GM18505 (cell line): ENCODE results near the gene ANTXRL.
"Not testable (repeated sequence)": the region's sequence is repeated elsewhere in the genome, so short reads cannot be mapped to it uniquely, and the experiment has no call there.

Experiments
- ATAC-seq: cut with Tn5 transposase; IDR thresholded peaks from one replicate; pipeline ENCODE4 v1.9.1; 2021; ENCODE audit not compliant: unreplicated experiment
- POLR2A ChIP-seq: IDR thresholded peaks from 4 replicates; pipeline ENCODE4 v1.6.1; 2011; ENCODE audit warnings: borderline replicate concordance; ENCODE audit not compliant: insufficient read depth, insufficient read length; ENCODE audit errors: extremely low read depth

ANTXRL gene

GRCh38 chr10:46292573-46293023 is 5.8 kb downstream of the ANTXRL start:
- TF ChIP-seq POLR2A = no peak
- ATAC-seq = no peak

GRCh38 chr10:46293228-46293627 is 6.4 kb downstream of the ANTXRL start:
- ATAC-seq = no peak
- TF ChIP-seq POLR2A = no peak

- TF ChIP-seq POLR2A = no peak
- no peak for ATAC-seq
These were observed 7.2 kb downstream of the ANTXRL start for GRCh38 chr10:46293832-46294640.

- no peak for ATAC-seq
- TF ChIP-seq POLR2A = no peak
These were observed 7.9 kb downstream of the ANTXRL start for GRCh38 chr10:46294641-46295220.

GRCh38 chr10:46295350-46296010 is 8.7 kb downstream of the ANTXRL start:
- not testable (repeated sequence) for ATAC-seq

- ATAC-seq = not testable (repeated sequence)
These were observed 9.3 kb downstream of the ANTXRL start for GRCh38 chr10:46296086-46296485.

- TF ChIP-seq POLR2A = no peak
- ATAC-seq = no peak
These were observed 9.9 kb downstream of the ANTXRL start for GRCh38 chr10:46296641-46297141.

- ATAC-seq = no peak
- TF ChIP-seq POLR2A = no peak
These were observed 10.8 kb downstream of the ANTXRL start for GRCh38 chr10:46297406-46298204.

- no peak for TF ChIP-seq POLR2A
- ATAC-seq = no peak
These were observed 11.9 kb downstream of the ANTXRL start for GRCh38 chr10:46298477-46299285.

- TF ChIP-seq POLR2A = no peak
- ATAC-seq = no peak
These were observed 12.4 kb downstream of the ANTXRL start for GRCh38 chr10:46299286-46299535.

- ATAC-seq = no peak
- no peak for TF ChIP-seq POLR2A
These were observed 13.0 kb downstream of the ANTXRL start for GRCh38 chr10:46299536-46300369.

- ATAC-seq = not testable (repeated sequence)
These were observed 13.5 kb downstream of the ANTXRL start for GRCh38 chr10:46300370-46300711.

- ATAC-seq = no peak
- TF ChIP-seq POLR2A = no peak
These were observed 14.4 kb downstream of the ANTXRL start for GRCh38 chr10:46301056-46301645.
